IMR-90 (cell line): Measurements from ENCODE around the gene ARPC2. TPM values are rescaled to one million over a fixed set of nuclear protein-coding genes. Genes with fewer than 3 reads are reported as not detected.

Experiments
- ATAC-seq: fragments of 200-7000 bp; cut with Tn5 transposase; 2 replicates; pipeline ENCODE4 v1.9.1; 2020; ENCODE audit warnings: low read depth, mild to moderate bottlenecking, moderate library complexity
- BruUV-seq: library from RNA; stranded (reverse); fragments of 400-500 nt; replicated peaks from 2 replicates; lab custom pipeline; 2021; lab: Mats Ljungman, UMichigan
- CTCF ChIA-PET: fragments of 300-600 bp; formaldehyde crosslinking; extraction: SDS; loops from one replicate; lab custom pipeline; 2021; ENCODE audit warnings: antibody characterized with exemption; lab: Yijun Ruan, JAX
- POLR2A ChIA-PET: fragments of 300-600 bp; sonication (Branson Sonifier 250); formaldehyde crosslinking; loops from one replicate; lab custom pipeline; 2022; ENCODE audit warnings: antibody characterized with exemption; ENCODE audit not compliant: unreplicated experiment; lab: Charles Lee
- DNase-seq: peaks from one replicate; pipeline ENCODE4 v3.0.0; 2013
- H2AFZ ChIP-seq: replicated peaks from 2 replicates; pipeline ENCODE3; 2013; ENCODE audit warnings: low read length, mild to moderate bottlenecking; ENCODE audit not compliant: poor library complexity
- H2AK5ac ChIP-seq: 2 replicates; pipeline ENCODE4 v1.6.1; 2013; ENCODE audit warnings: low read depth, low read length, inconsistent platforms
- H2AK9ac ChIP-seq: replicated peaks from 2 replicates; pipeline ENCODE3; 2013; ENCODE audit warnings: mild to moderate bottlenecking, low read depth, low read length, moderate library complexity; ENCODE audit not compliant: poor library complexity
- H2BK120ac ChIP-seq: 2 replicates; pipeline ENCODE4 v1.6.1; 2013; ENCODE audit warnings: low read depth, low read length, inconsistent platforms
- H2BK15ac ChIP-seq: 3 replicates; pipeline ENCODE4 v1.6.1; 2013; ENCODE audit warnings: low read depth, low read length, inconsistent platforms
- H2BK20ac ChIP-seq: 2 replicates; pipeline ENCODE4 v1.6.1; 2013; ENCODE audit warnings: low read depth, mild to moderate bottlenecking, inconsistent platforms, low read length, moderate library complexity
- H2BK5ac ChIP-seq: 2 replicates; pipeline ENCODE4 v1.6.1; 2013; ENCODE audit warnings: mild to moderate bottlenecking, low read depth, low read length, inconsistent platforms; ENCODE audit not compliant: poor library complexity, severe bottlenecking
- H3K14ac ChIP-seq: replicated peaks from 2 replicates; pipeline ENCODE4 v1.6.1; 2013; ENCODE audit warnings: low read depth, low read length, inconsistent platforms
- H3K18ac ChIP-seq: 2 replicates; pipeline ENCODE4 v1.6.1; 2013; ENCODE audit warnings: low read depth, low read length, control low read depth
- H3K23ac ChIP-seq: 2 replicates; pipeline ENCODE4 v1.6.1; 2013; ENCODE audit warnings: low read depth, low read length, inconsistent platforms
- H3K27ac ChIP-seq: 2 replicates; pipeline ENCODE4 v1.5.1; 2013; ENCODE audit warnings: mild to moderate bottlenecking, control low read depth, low read length; ENCODE audit not compliant: insufficient read depth
- H3K27me3 ChIP-seq: 2 replicates; pipeline ENCODE4 v1.6.1; 2013; ENCODE audit warnings: low read length; ENCODE audit not compliant: control insufficient read depth, insufficient read depth
- H3K36me3 ChIP-seq: 2 replicates; pipeline ENCODE4 v1.6.1; 2013; ENCODE audit warnings: low read length, mixed read lengths; ENCODE audit not compliant: control insufficient read depth, insufficient read depth
- H3K4ac ChIP-seq: 2 replicates; pipeline ENCODE4 v1.6.1; 2013; ENCODE audit warnings: low read depth, low read length, inconsistent platforms
- H3K4me1 ChIP-seq: 2 replicates; pipeline ENCODE4 v1.6.1; 2013; ENCODE audit warnings: low read length, mixed read lengths; ENCODE audit not compliant: control insufficient read depth, insufficient read depth
- H3K4me2 ChIP-seq: 2 replicates; pipeline ENCODE4 v1.6.1; 2013; ENCODE audit warnings: low read depth, mild to moderate bottlenecking, control low read depth, low read length, moderate library complexity
- H3K4me3 ChIP-seq: 2 replicates; pipeline ENCODE4 v1.5.1; 2013; ENCODE audit warnings: low read depth, mild to moderate bottlenecking, control low read depth, low read length, moderate library complexity; ENCODE audit not compliant: insufficient read depth
- H3K56ac ChIP-seq: 2 replicates; pipeline ENCODE4 v1.6.1; 2013; ENCODE audit warnings: low read length, inconsistent platforms; ENCODE audit not compliant: insufficient read depth; ENCODE audit errors: extremely low read depth
- H3K79me1 ChIP-seq, 2 experiments: 2 replicates each; pipeline ENCODE4 v1.6.1; 2013; ENCODE audit warnings: low read length in 2 of 2, inconsistent platforms in 1 of 2, low read depth in 1 of 2
- H3K9ac ChIP-seq: 2 replicates; pipeline ENCODE4 v1.6.1; 2013; ENCODE audit warnings: low read depth, low read length, control low read depth
- H3K9me1 ChIP-seq: 2 replicates; pipeline ENCODE4 v1.6.1; 2013; ENCODE audit warnings: low read length, inconsistent platforms; ENCODE audit not compliant: insufficient read depth
- H3K9me3 ChIP-seq: 2 replicates; pipeline ENCODE4 v1.6.1; 2013; ENCODE audit warnings: low read length; ENCODE audit not compliant: control insufficient read depth, insufficient read depth
- H4K20me1 ChIP-seq: 2 replicates; pipeline ENCODE4 v1.6.1; 2013; ENCODE audit warnings: low read length, inconsistent platforms; ENCODE audit not compliant: insufficient read depth
- H4K5ac ChIP-seq: 2 replicates; pipeline ENCODE4 v1.6.1; 2013; ENCODE audit warnings: mild to moderate bottlenecking, low read depth, low read length, control low read depth
- H4K8ac ChIP-seq, 2 experiments: 2 replicates each; pipeline ENCODE4 v1.6.1; 2013; ENCODE audit warnings: low read depth in 2 of 2, low read length in 2 of 2, control low read depth in 1 of 2, inconsistent platforms in 1 of 2
- H4K91ac ChIP-seq: 2 replicates; pipeline ENCODE4 v1.6.1; 2013; ENCODE audit warnings: low read depth, low read length, inconsistent platforms; ENCODE audit not compliant: insufficient read depth
- BHLHE40 ChIP-seq: fragments of 150-350 bp; IDR thresholded peaks from 2 replicates; pipeline ENCODE4 v1.6.1; 2016; ENCODE audit warnings: mild to moderate bottlenecking, low read depth, low read length
- CEBPB ChIP-seq: IDR thresholded peaks from 2 replicates; pipeline ENCODE4 v1.6.1; 2012; ENCODE audit warnings: low read depth, low read length, improper control_type of control experiment
- CHD1 ChIP-seq: IDR thresholded peaks from 2 replicates; pipeline ENCODE4 v1.6.1; 2012; ENCODE audit warnings: low read depth, low read length, improper control_type of control experiment
- FOS ChIP-seq: fragments of 150-350 bp; IDR thresholded peaks from 2 replicates; pipeline ENCODE4 v1.6.1; 2016; ENCODE audit warnings: low read depth, low read length
- MAFK ChIP-seq: IDR thresholded peaks from 2 replicates; pipeline ENCODE4 v1.6.1; 2012; ENCODE audit warnings: low read depth, low read length, improper control_type of control experiment
- MXI1 ChIP-seq: IDR thresholded peaks from 2 replicates; pipeline ENCODE4 v1.6.1; 2012; ENCODE audit warnings: low read depth, mild to moderate bottlenecking, low read length, moderate library complexity, borderline replicate concordance
- RAD21 ChIP-seq: IDR thresholded peaks from 2 replicates; pipeline ENCODE4 v1.6.1; 2012; ENCODE audit warnings: low read length, improper control_type of control experiment
- RCOR1 ChIP-seq: IDR thresholded peaks from 2 replicates; pipeline ENCODE4 v1.6.1; 2012; ENCODE audit warnings: mild to moderate bottlenecking, low read length, improper control_type of control experiment; ENCODE audit not compliant: insufficient replicate concordance
- RFX5 ChIP-seq: IDR thresholded peaks from 2 replicates; pipeline ENCODE4 v1.8.0; 2012; ENCODE audit warnings: low read depth, mild to moderate bottlenecking, low read length, moderate library complexity
- SMC3 ChIP-seq: fragments of 150-350 bp; IDR thresholded peaks from 2 replicates; pipeline ENCODE4 v1.6.1; 2016; ENCODE audit warnings: low read depth, mild to moderate bottlenecking, antibody characterized with exemption, low read length, moderate library complexity
- WGBS, 2 experiments: methylation state at CpG; one replicate each; pipeline versions ENCODE4 v1.1.5 to v1.1.7; 2013; ENCODE audit warnings: missing lambda C conversion rate in 2 of 2; ENCODE audit not compliant: insufficient read length in 1 of 2; ENCODE audit errors: extremely low coverage in 2 of 2; 5-methylcytosine and 5-hydroxymethylcytosine counted together
- dilution Hi-C: fragments of 300-500 bp; cut with HindIII; formaldehyde crosslinking; loops from one replicate; pipeline ENCODE4 v1.14.3; 2018; ENCODE audit warnings: low sequenced_read_pairs; ENCODE audit not compliant: unreplicated experiment
- in situ Hi-C: fragments of 300-500 bp; cut with MboI; formaldehyde crosslinking; loops from 3 replicates; pipeline ENCODE4 v1.14.3; 2019; ENCODE audit warnings: low sequenced_read_pairs, inconsistent platforms, mixed read lengths
- intact Hi-C: fragments of 100-400 bp; cut with micrococcal nuclease; formaldehyde crosslinking; loops from 2 replicates; pipeline ENCODE4 v1.10.0; 2022
- polyA plus RNA-seq, 3 experiments: library from polyadenylated mRNA; depleted of rRNA; stranded (reverse); fragments of >200 nt; gene quantifications; 2 replicates each; pipeline ENCODE4 v1.2.3, GENCODE V29; 2012; ENCODE audit warnings: low replicate concordance in 1 of 3
- total RNA-seq: library from RNA; depleted of rRNA; stranded (reverse); fragments of >200 nt; gene quantifications from 2 replicates; pipeline ENCODE4 v1.2.3, GENCODE V29; 2012
- TF ChIP-seq, protein P1 (sequence below): fragments of 150-350 bp; IDR thresholded peaks from 2 replicates; pipeline ENCODE4 v1.6.1; 2016; ENCODE audit warnings: low read depth, mild to moderate bottlenecking, low read length, moderate library complexity, borderline replicate concordance
- TF ChIP-seq, protein P2 (sequence below): conservative IDR thresholded peaks from 2 replicates; pipeline ENCODE4 v1.5.1; 2012; ENCODE audit warnings: mild to moderate bottlenecking, low read depth, low read length, improper control_type of control experiment

The ARPC2 gene
- total and polyA plus RNA-seq, 2 of the 4 experiments (the other 2 are of a cell fraction), result 561 to 635 TPM

DNA sequence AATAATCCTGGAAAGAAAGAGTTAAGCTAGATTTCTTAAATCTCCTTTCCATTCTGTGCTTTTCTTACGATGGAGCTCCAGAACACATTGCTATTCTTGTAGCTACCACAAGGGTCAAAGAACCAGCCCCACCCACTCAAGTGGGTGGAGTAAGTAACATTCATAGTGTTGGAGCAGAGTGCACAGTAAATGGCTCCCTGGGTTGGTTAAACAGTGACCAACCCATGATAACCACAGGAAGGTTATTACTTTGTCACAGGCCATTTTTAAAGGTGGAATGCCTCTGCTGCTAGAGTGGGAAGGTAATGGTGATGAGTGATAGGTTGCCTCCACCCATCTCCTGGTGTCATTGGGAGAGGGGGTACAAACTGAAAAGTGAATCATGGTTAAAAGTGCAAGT is 13.9 kb downstream of the ARPC2 start (continued):
- TF ChIP-seq, protein P1, sequence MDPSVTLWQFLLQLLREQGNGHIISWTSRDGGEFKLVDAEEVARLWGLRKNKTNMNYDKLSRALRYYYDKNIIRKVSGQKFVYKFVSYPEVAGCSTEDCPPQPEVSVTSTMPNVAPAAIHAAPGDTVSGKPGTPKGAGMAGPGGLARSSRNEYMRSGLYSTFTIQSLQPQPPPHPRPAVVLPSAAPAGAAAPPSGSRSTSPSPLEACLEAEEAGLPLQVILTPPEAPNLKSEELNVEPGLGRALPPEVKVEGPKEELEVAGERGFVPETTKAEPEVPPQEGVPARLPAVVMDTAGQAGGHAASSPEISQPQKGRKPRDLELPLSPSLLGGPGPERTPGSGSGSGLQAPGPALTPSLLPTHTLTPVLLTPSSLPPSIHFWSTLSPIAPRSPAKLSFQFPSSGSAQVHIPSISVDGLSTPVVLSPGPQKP, result no peak
- no peak for TF ChIP-seq RFX5

DNA sequence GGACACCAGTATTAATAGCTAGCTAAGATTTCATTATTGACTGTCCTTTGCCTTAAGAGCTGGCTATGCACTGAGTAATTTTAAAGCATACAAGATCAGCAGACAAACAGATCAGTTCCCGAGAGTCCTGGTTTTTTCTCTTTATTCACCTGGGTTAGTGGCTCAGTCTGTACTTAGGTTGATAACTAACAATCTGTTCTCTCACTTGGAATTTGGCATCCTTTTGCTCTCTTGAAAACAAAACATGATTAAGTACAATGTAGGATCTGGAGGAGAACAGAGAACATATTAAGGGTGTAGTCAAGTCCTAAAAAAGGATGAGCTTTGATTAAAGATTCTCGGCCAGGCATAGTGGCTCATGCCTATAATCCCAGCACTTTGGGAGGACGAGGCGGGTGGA is 16.6 kb downstream of the ARPC2 start:
- Histone ChIP-seq H3K56ac (no peak overlapping the region), H3K27ac (no peak overlapping the region), H2BK5ac (no peak overlapping the region), H4K5ac (no peak overlapping the region), H2AK9ac (no peak overlapping the region), H3K4ac (no peak overlapping the region), H2AK5ac (no peak overlapping the region), H3K23ac (no peak overlapping the region), H3K14ac (no peak overlapping the region), H4K8ac (no peak overlapping the region), H3K4me3 (no peak overlapping the region), H3K9me1 (peaks cover 8% of the 10 kb centered on the region), H3K27me3 (no peaks in the 10 kb centered on the region), H3K18ac (no peak overlapping the region), H2BK120ac (no peak overlapping the region), H3K4me1 (peaks cover 8% of the 10 kb centered on the region; the same call in 1 of the 2 replicates), H3K79me1 (peaks cover 35 to 50% of the 10 kb centered on the region in 2 experiments), H3K4me2 (no peak overlapping the region), H3K9me3 (no peaks in the 10 kb centered on the region), H4K20me1 (peaks cover 3% of the 10 kb centered on the region; the same call in 1 of the 2 replicates), H2AFZ (no peak overlapping the region), H3K36me3 (peaks cover 69% of the 10 kb centered on the region), H4K91ac (no peak overlapping the region), H3K9ac (no peak overlapping the region), H2BK20ac (no peak overlapping the region), H2BK15ac (no peak overlapping the region)
- DNase-seq (no peak), ATAC-seq (no peak)
- intact Hi-C loops (no loop called here), dilution Hi-C loops (no loop called here), in situ Hi-C loops (no loop called here)
- ChIA-PET POLR2A (no interaction called here), CTCF (no interaction called here)
- BruUV-seq, result no TSS peak
- WGBS, 2 experiments, result 100% methylated on average over 2 of the region's 4 CpGs; no CpG with 5 or more reads in 1 of the 2 experiments
- TF ChIP-seq CHD1 (no peak), RAD21 (no peak), SMC3 (no peak), CEBPB (no peak), FOS (no peak), RCOR1 (no peak), MXI1 (no peak), RFX5 (no peak), BHLHE40 (no peak), MAFK (no peak)
- TF ChIP-seq, protein P1, result no peak
- TF ChIP-seq, protein P2, sequence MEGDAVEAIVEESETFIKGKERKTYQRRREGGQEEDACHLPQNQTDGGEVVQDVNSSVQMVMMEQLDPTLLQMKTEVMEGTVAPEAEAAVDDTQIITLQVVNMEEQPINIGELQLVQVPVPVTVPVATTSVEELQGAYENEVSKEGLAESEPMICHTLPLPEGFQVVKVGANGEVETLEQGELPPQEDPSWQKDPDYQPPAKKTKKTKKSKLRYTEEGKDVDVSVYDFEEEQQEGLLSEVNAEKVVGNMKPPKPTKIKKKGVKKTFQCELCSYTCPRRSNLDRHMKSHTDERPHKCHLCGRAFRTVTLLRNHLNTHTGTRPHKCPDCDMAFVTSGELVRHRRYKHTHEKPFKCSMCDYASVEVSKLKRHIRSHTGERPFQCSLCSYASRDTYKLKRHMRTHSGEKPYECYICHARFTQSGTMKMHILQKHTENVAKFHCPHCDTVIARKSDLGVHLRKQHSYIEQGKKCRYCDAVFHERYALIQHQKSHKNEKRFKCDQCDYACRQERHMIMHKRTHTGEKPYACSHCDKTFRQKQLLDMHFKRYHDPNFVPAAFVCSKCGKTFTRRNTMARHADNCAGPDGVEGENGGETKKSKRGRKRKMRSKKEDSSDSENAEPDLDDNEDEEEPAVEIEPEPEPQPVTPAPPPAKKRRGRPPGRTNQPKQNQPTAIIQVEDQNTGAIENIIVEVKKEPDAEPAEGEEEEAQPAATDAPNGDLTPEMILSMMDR, result no peak
